HG03103 (cell line): Measurements from ENCODE around the gene HESX1.

Experiments
- ATAC-seq: cut with Tn5 transposase; IDR thresholded peaks from one replicate; pipeline ENCODE4 v1.9.1; 2021; ENCODE audit warnings: low read depth; ENCODE audit not compliant: unreplicated experiment

Gene HESX1

GRCh38 chr3:57199895-57200297 lies at the start of gene HESX1:
Gene HESX1 (minus strand): TSS chr3:57199978. CDS start chr3:57199918, 60 bp downstream.
- no peak for ATAC-seq

- ATAC-seq = no peak
Measured at GRCh38 chr3:57244946-57245345, 45.2 kb upstream of the HESX1 start.

- ATAC-seq = peak; percentile 51
Measured at GRCh38 chr3:57234613-57235575, 35.1 kb upstream of the HESX1 start.

- ATAC-seq = no peak
Measured at GRCh38 chr3:57233799-57234198, 34.0 kb upstream of the HESX1 start.

GRCh38 chr3:57230006-57230405 lies 30.2 kb upstream of the HESX1 start:
- no peak for ATAC-seq

GRCh38 chr3:57227930-57228751 lies 28.4 kb upstream of the HESX1 start:
- ATAC-seq = peak; percentile 28

GRCh38 chr3:57227204-57227929 lies 27.6 kb upstream of the HESX1 start, which contains the start of gene APPL1:
Gene APPL1 (plus strand): TSS chr3:57227729. CDS start chr3:57227884, 155 bp downstream.
- peak; percentile 83 for ATAC-seq

GRCh38 chr3:57226176-57226575 lies 26.4 kb upstream of the HESX1 start:
- no peak for ATAC-seq

- ATAC-seq = no peak
Measured at GRCh38 chr3:57224856-57225255, 25.1 kb upstream of the HESX1 start.

GRCh38 chr3:57221883-57222282 lies 22.1 kb upstream of the HESX1 start:
- no peak for ATAC-seq

GRCh38 chr3:57206423-57206822 lies 6.6 kb upstream of the HESX1 start:
- no peak for ATAC-seq

GRCh38 chr3:57194641-57195040 lies 5.1 kb downstream of the HESX1 start:
- ATAC-seq = no peak

GRCh38 chr3:57192028-57192427 lies 7.8 kb downstream of the HESX1 start:
- ATAC-seq = no peak

GRCh38 chr3:57184526-57184925 lies 15.3 kb downstream of the HESX1 start:
- ATAC-seq = no peak

- ATAC-seq = no peak
Measured at GRCh38 chr3:57179580-57180410, 20.0 kb downstream of the HESX1 start.

GRCh38 chr3:57176045-57176444 lies 23.7 kb downstream of the HESX1 start:
- no peak for ATAC-seq

- no peak for ATAC-seq
Measured at GRCh38 chr3:57173687-57174086, 26.1 kb downstream of the HESX1 start.

GRCh38 chr3:57170946-57171345 lies 28.8 kb downstream of the HESX1 start:
- no peak for ATAC-seq

GRCh38 chr3:57169872-57170623 lies 29.7 kb downstream of the HESX1 start:
- ATAC-seq = no peak
